Endothelial cell of umbilical vein (primary cell): ENCODE results near the gene PPP1R10. TPM values are rescaled to one million over a fixed set of nuclear protein-coding genes. Genes with fewer than 3 reads are reported as not detected.
A peak's percentile ranks its signal among the peaks of the same experiment; 100 is the strongest.

Experiments used
- BruUV-seq: library from RNA; stranded (reverse); fragments of 400-500 nt; replicated peaks from 2 replicates; lab custom pipeline; 2021; lab: Mats Ljungman, UMichigan
- CTCF ChIA-PET: fragments of 300-600, 350-600 bp; sonication (Branson Sonifier 250); formaldehyde crosslinking; loops from one replicate; lab custom pipeline; 2021; ENCODE audit warnings: antibody characterized with exemption, inconsistent platforms; lab: Charles Lee
- POLR2A ChIA-PET: fragments of 300-600, 350-600 bp; sonication (Branson Sonifier 250); formaldehyde crosslinking; loops from one replicate; lab custom pipeline; 2021; ENCODE audit warnings: antibody characterized with exemption, inconsistent platforms; lab: Charles Lee
- DNase-seq: peaks from one replicate; pipeline ENCODE4 v3.0.0-alpha.2; 2011; ENCODE audit warnings: low read depth, low spot score
- FAIRE-seq: peaks from 2 replicates; lab custom pipeline; 2011; peaks lifted over from hg19 to GRCh38; lab: Jason Lieb, UNC
- H2AFZ ChIP-seq: 2 replicates; pipeline ENCODE4 v1.6.0; 2012; ENCODE audit warnings: low read depth, low read length, control low read depth, inconsistent platforms
- H3K27ac ChIP-seq: 2 replicates; pipeline ENCODE4 v1.5.1; 2011; ENCODE audit warnings: low read depth, mild to moderate bottlenecking, control low read depth, low read length, moderate library complexity; ENCODE audit not compliant: insufficient read depth
- H3K27me3 ChIP-seq, 2 experiments: 2 replicates each; pipeline versions ENCODE4 v1.6.0 to v1.6.1; 2011; ENCODE audit warnings: low read length in 2 of 2, mixed read lengths in 1 of 2; ENCODE audit not compliant: control insufficient read depth in 2 of 2, insufficient read depth in 2 of 2
- H3K36me3 ChIP-seq, 2 experiments: 2 replicates in 1 of 2; 3 replicates in 1 of 2; pipeline ENCODE4 v1.5.1; 2011; ENCODE audit warnings: low read length in 2 of 2, mild to moderate bottlenecking in 1 of 2, moderate library complexity in 1 of 2; ENCODE audit not compliant: control insufficient read depth in 2 of 2, insufficient read depth in 2 of 2; ENCODE audit errors: extremely low read depth in 1 of 2
- H3K4me1 ChIP-seq: 3 replicates; pipeline ENCODE4 v1.5.1; 2011; ENCODE audit warnings: mild to moderate bottlenecking, low read length; ENCODE audit not compliant: control insufficient read depth, insufficient read depth; ENCODE audit errors: extremely low read depth
- H3K4me2 ChIP-seq: 2 replicates; pipeline ENCODE4 v1.6.1; 2011; ENCODE audit warnings: low read length, control low read depth, mixed read lengths; ENCODE audit not compliant: insufficient read depth
- H3K4me3 ChIP-seq, 3 experiments: fragments of 200-600 bp in 1 of 3; sonication (generic), shearing (Covaris generic) in 1 of 3; replicated peaks in 1 of 3; 2 replicates each; pipeline ENCODE4 v1.5.1; 2011 to 2016; ENCODE audit warnings: control low read depth in 3 of 3, low read length in 3 of 3, mild to moderate bottlenecking in 2 of 3, inconsistent platforms in 1 of 3, low read depth in 1 of 3, moderate library complexity in 1 of 3; ENCODE audit not compliant: insufficient read depth in 1 of 3
- H3K79me2 ChIP-seq: 2 replicates; pipeline ENCODE4 v1.6.0; 2012; ENCODE audit warnings: low read length, inconsistent platforms; ENCODE audit not compliant: control insufficient read depth, insufficient read depth
- H3K9ac ChIP-seq: replicated peaks from 2 replicates; pipeline ENCODE3; 2011; ENCODE audit warnings: low read length, control low read depth; ENCODE audit not compliant: insufficient read depth; ENCODE audit errors: extremely low read depth
- H3K9me1 ChIP-seq: replicated peaks from 3 replicates; pipeline ENCODE4 v1.6.0; 2011; ENCODE audit warnings: mild to moderate bottlenecking, low read length; ENCODE audit not compliant: control insufficient read depth, insufficient read depth; ENCODE audit errors: extremely low read depth
- H3K9me3 ChIP-seq: replicated peaks from 2 replicates; pipeline ENCODE4 v1.5.1; 2012; ENCODE audit warnings: low read length, inconsistent platforms; ENCODE audit not compliant: control insufficient read depth, insufficient read depth
- H4K20me1 ChIP-seq: replicated peaks from 2 replicates; pipeline ENCODE3; 2011; ENCODE audit warnings: mild to moderate bottlenecking, low read length; ENCODE audit not compliant: control insufficient read depth, insufficient read depth; ENCODE audit errors: extremely low read depth
- CTCF ChIP-seq, 2 donors: IDR thresholded peaks; 1 replicate in 1 of 2; 2 replicates in 1 of 2; pipeline ENCODE4 v1.5.1; 2011; ENCODE audit warnings: low read length in 2 of 2, mild to moderate bottlenecking in 2 of 2, moderate library complexity in 2 of 2, control low read depth in 1 of 2, inconsistent platforms in 1 of 2, low read depth in 1 of 2; ENCODE audit not compliant: insufficient read depth in 1 of 2; ENCODE audit errors: extremely low read depth in 1 of 2
- EZH2 ChIP-seq: IDR thresholded peaks from 2 replicates; pipeline ENCODE4 v1.6.1; 2012; ENCODE audit warnings: borderline replicate concordance, low read depth, mild to moderate bottlenecking, moderate library complexity, low read length, inconsistent platforms; ENCODE audit not compliant: severe bottlenecking
- FOS ChIP-seq: IDR thresholded peaks from 2 replicates; pipeline ENCODE4 v1.6.1; 2011; ENCODE audit warnings: mild to moderate bottlenecking, low read length, moderate library complexity, borderline replicate concordance; ENCODE audit not compliant: insufficient read depth
- JUN ChIP-seq: IDR thresholded peaks from 2 replicates; pipeline ENCODE4 v1.6.1; 2011; ENCODE audit warnings: borderline replicate concordance, low read depth; ENCODE audit not compliant: insufficient read length, insufficient read depth
- MAX ChIP-seq: IDR thresholded peaks from 2 replicates; pipeline ENCODE4 v1.6.1; 2011; ENCODE audit not compliant: insufficient read depth, insufficient read length
- MYC ChIP-seq: IDR thresholded peaks from one replicate; pipeline ENCODE4 v1.6.1; 2011; ENCODE audit warnings: mild to moderate bottlenecking, low read depth, low read length
- POLR2A ChIP-seq: IDR thresholded peaks from 2 replicates; pipeline ENCODE4 v1.6.1; 2012; ENCODE audit warnings: low read depth, mild to moderate bottlenecking, control low read depth, low read length
- POLR2AphosphoS5 ChIP-seq: IDR thresholded peaks from 2 replicates; pipeline ENCODE4 v1.6.1; 2012; ENCODE audit warnings: low read depth, mild to moderate bottlenecking, control low read depth, low read length, moderate library complexity; ENCODE audit not compliant: insufficient read depth
- dilution Hi-C: fragments of 300-500 bp; cut with MboI; formaldehyde crosslinking; loops from one replicate; pipeline ENCODE4 v1.15.0; 2019; ENCODE audit warnings: low sequenced_read_pairs; ENCODE audit not compliant: extremely low pct_ligation_motif_present
- intact Hi-C: fragments of 100-400 bp; cut with micrococcal nuclease; formaldehyde crosslinking; loops from one replicate; pipeline ENCODE4 v1.10.0; 2022
- polyA plus RNA-seq, 4 experiments: library from polyadenylated mRNA; depleted of rRNA in 3 of 4; stranded (reverse) in 3 of 4; unstranded in 1 of 4; fragments of >200 nt; gene quantifications; 2 replicates each; pipeline versions ENCODE4 v1.2.1 to v1.2.3, GENCODE V29; 2011 to 2012; ENCODE audit warnings: missing spikeins in 1 of 4
- total RNA-seq: library from RNA; stranded (reverse); gene quantifications from 2 replicates; pipeline ENCODE4 v1.2.3, GENCODE V29; 2021

Gene PPP1R10
- total and polyA plus RNA-seq, 2 donors (not counting 3 experiments of a cell fraction or from before 2014, with no cell fraction given) = 19.2 to 88.3 TPM

- Histone ChIP-seq H4K20me1 (no peaks in the 10 kb centered on the region), H3K9me3 (no peaks in the 10 kb centered on the region), H3K4me3 (peak overlapping the region; percentile 39 to 93 (median 52)), H3K36me3 (peaks cover 0 to 17% of the 10 kb centered on the region in 2 experiments), H3K27ac (peak overlapping the region; percentile 84), H2AFZ (peak overlapping the region; percentile 94), H3K79me2 (peaks cover 16% of the 10 kb centered on the region), H3K27me3 (no peaks in the 10 kb centered on the region), H3K9me1 (no peaks in the 10 kb centered on the region), H3K4me2 (peak overlapping the region; percentile 83), H3K4me1 (peaks cover 19% of the 10 kb centered on the region), H3K9ac (peak overlapping the region; percentile 86)
- CTCF ChIA-PET = interaction anchor here (1.0 to 4.9 kb wide), 7 partner anchors 11 to 175 kb away, joined by 3 to 65 read pairs (median 7); no protein-coding TSS in a partner anchor
- BruUV-seq = no TSS peak
- dilution Hi-C loops = no loop called here
- FAIRE-seq = no peak
- TF ChIP-seq JUN (no peak), FOS (no peak), POLR2A (no peak), MAX (no peak), MYC (no peak), EZH2 (no peak), POLR2AphosphoS5 (peak; percentile 4), CTCF (IDR thresholded peaks at IDR 0.05; ENCODE audit: extremely low read depth in 1 of 2, insufficient read depth in 1 of 2, low read depth in 1 of 2, low read length in 2 of 2) (no peak)
- intact Hi-C loops = loop anchor here (1.0 kb wide), 4 partner anchors 11 to 62 kb away; partner anchors contain the start of genes ABCF1, MRPS18B and PPP1R10
- POLR2A ChIA-PET = no interaction called here
- peak; percentile 65 for DNase-seq
Measured at GRCh38 chr6:30555816-30556065, 61.3 kb downstream of the PPP1R10 start.
